ENCODE data around the gene ETNK2. TPM values are rescaled to one million over a fixed set of nuclear protein-coding genes. Genes with fewer than 3 reads are reported as not detected.

The ETNK2 gene
- total RNA-seq, 4 donors from 2014 or later: 0.66 to 3.1 (median 2.3) TPM

- in situ Hi-C loops (cut with MboI; ENCODE audit: low sequenced_read_pairs in 4 of 4): no loop called here
- no peak overlapping the region for H3K4me3 ChIP-seq
- H3K27ac ChIP-seq: no peak overlapping the region
- no peaks in the 10 kb centered on the region for H3K36me3 ChIP-seq
- no peak for ATAC-seq
- H3K27me3 ChIP-seq: peaks cover 0 to 14% (median 0%) of the 10 kb centered on the region in 3 donors
- intact Hi-C loops (cut with DNase I; ENCODE audit: low total_unique reads): no loop called here
- no peaks in the 10 kb centered on the region for H3K9me3 ChIP-seq
- peaks cover 16 to 26% of the 10 kb centered on the region in 2 donors for H3K4me1 ChIP-seq
- no peak for DNase-seq
- TF ChIP-seq, protein P1, sequence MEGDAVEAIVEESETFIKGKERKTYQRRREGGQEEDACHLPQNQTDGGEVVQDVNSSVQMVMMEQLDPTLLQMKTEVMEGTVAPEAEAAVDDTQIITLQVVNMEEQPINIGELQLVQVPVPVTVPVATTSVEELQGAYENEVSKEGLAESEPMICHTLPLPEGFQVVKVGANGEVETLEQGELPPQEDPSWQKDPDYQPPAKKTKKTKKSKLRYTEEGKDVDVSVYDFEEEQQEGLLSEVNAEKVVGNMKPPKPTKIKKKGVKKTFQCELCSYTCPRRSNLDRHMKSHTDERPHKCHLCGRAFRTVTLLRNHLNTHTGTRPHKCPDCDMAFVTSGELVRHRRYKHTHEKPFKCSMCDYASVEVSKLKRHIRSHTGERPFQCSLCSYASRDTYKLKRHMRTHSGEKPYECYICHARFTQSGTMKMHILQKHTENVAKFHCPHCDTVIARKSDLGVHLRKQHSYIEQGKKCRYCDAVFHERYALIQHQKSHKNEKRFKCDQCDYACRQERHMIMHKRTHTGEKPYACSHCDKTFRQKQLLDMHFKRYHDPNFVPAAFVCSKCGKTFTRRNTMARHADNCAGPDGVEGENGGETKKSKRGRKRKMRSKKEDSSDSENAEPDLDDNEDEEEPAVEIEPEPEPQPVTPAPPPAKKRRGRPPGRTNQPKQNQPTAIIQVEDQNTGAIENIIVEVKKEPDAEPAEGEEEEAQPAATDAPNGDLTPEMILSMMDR (IDR thresholded peaks at IDR 0.05 in 4 of 5, conservative IDR thresholded peaks at IDR 0.05 in 1 of 5): no peak
- TF ChIP-seq POLR2A (IDR thresholded peaks at IDR 0.05): no peak
Measured at GRCh38 chr1:204197068-204197467, 45.2 kb upstream of the ETNK2 start.

DNA sequence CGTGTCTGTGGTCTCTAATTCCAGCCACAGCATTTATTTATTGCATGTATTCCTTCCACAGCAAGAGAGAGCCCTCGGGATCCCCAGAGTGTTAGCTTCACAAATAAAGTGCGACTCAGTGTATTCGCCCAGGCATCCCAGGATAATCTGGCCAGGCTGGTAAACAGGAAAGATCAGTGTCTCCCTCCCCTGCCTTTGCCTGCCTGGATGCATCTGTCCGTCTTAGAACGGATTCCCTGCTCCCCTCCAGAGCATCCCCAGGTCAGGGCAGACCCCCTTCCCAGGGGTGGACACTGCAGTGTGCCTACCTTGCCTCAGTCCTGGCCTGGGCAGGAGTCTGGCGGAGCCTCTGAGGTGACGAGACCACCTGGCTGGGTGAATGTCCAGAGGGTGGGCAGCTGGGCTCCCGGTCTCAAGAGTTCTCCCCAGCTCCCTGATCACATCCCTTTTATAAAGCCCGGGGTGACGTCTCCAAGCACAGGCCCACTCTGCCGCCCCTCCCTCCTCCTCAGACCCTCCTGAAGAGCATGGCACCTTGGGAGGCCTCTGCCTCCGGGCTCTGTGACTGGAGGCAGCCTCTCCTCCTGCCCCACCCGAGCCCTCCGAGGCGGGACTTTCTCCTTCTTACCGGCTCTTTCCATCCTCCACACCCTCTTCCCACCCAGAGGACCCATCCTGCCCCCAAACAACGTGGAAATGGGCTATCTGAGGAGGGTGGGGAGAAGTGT is 44.4 kb upstream of the ETNK2 start, which contains the start of gene KISS1:
Gene KISS1 (minus strand): TSS at position 424 of the 728 bp plus-strand sequence. CDS start 3,615 bp downstream, outside the sequence.
- peaks cover 0 to 14% (median 0%) of the 10 kb centered on the region in 3 donors for H3K27me3 ChIP-seq
- in situ Hi-C loops (cut with MboI; ENCODE audit: low sequenced_read_pairs in 4 of 4) (no loop called here), intact Hi-C loops (cut with DNase I; ENCODE audit: low total_unique reads) (no loop called here)
- no peaks in the 10 kb centered on the region for H3K9me3 ChIP-seq
- peaks cover 16 to 31% of the 10 kb centered on the region in 2 donors for H3K4me1 ChIP-seq
- no peak within 1 kb of the TSS for H3K27ac ChIP-seq
- no peak within 1 kb of the TSS for H3K4me3 ChIP-seq
- DNase-seq (no peak), ATAC-seq (no peak)
- H3K36me3 ChIP-seq: no peaks in the 10 kb centered on the region
- TF ChIP-seq, protein P1 (IDR thresholded peaks at IDR 0.05 in 4 of 5, conservative IDR thresholded peaks at IDR 0.05 in 1 of 5): no peak
- no peak for TF ChIP-seq POLR2A (IDR thresholded peaks at IDR 0.05)

- no peak overlapping the region for H3K27ac ChIP-seq
- H3K4me3 ChIP-seq: no peak overlapping the region
- H3K9me3 ChIP-seq: no peaks in the 10 kb centered on the region
- peaks cover 14 to 23% of the 10 kb centered on the region in 2 donors for H3K4me1 ChIP-seq
- DNase-seq (no peak), ATAC-seq (no peak)
- in situ Hi-C loops (cut with MboI; ENCODE audit: low sequenced_read_pairs in 4 of 4) (no loop called here), intact Hi-C loops (cut with DNase I; ENCODE audit: low total_unique reads) (no loop called here)
- H3K36me3 ChIP-seq: no peaks in the 10 kb centered on the region
- TF ChIP-seq, protein P1 (IDR thresholded peaks at IDR 0.05 in 4 of 5, conservative IDR thresholded peaks at IDR 0.05 in 1 of 5): no peak
- peaks cover 0 to 14% (median 3%) of the 10 kb centered on the region in 3 donors for H3K27me3 ChIP-seq
Measured at GRCh38 chr1:204194771-204195170, 42.9 kb upstream of the ETNK2 start.

DNA sequence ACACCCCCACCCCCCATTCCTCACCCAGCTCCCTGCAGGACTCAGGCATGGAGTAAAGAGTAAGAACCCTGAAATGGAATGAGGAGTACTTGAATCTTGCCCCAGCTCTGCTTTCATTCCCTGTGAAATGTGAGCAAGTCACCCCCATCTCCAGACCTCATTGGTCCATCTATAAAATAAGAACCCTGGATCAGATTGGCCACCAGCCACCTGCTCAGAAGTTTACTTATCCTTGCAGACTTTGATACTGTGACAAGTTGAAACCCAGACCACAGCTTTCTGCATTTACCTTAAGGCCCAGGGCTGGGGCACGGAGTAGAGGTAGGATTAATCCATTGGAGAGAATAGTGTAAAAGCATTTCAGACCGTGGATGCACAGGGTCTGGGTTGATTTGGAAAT is 42.2 kb upstream of the ETNK2 start:
- ATAC-seq (no peak), DNase-seq (no peak)
- TF ChIP-seq POLR2A (IDR thresholded peaks at IDR 0.05): no peak
- TF ChIP-seq, protein P1 (IDR thresholded peaks at IDR 0.05 in 4 of 5, conservative IDR thresholded peaks at IDR 0.05 in 1 of 5): no peak
- Histone ChIP-seq H3K36me3 (no peaks in the 10 kb centered on the region), H3K4me1 (peaks cover 9 to 16% of the 10 kb centered on the region in 2 donors), H3K27ac (no peak overlapping the region), H3K4me3 (no peak overlapping the region), H3K9me3 (no peaks in the 10 kb centered on the region), H3K27me3 (peaks cover 0 to 18% (median 9%) of the 10 kb centered on the region in 3 donors)
- intact Hi-C loops (cut with DNase I; ENCODE audit: low total_unique reads) (no loop called here), in situ Hi-C loops (cut with MboI; ENCODE audit: low sequenced_read_pairs in 4 of 4) (no loop called here)
